UCSD-AML1 (cell line): ENCODE data around the gene GPA33.

Experiments used
- DNase-seq: peaks from one replicate; lab custom pipeline; 2025; ENCODE audit not compliant: unreplicated experiment; lab: John Stamatoyannopoulos, UW

Gene GPA33

DNA sequence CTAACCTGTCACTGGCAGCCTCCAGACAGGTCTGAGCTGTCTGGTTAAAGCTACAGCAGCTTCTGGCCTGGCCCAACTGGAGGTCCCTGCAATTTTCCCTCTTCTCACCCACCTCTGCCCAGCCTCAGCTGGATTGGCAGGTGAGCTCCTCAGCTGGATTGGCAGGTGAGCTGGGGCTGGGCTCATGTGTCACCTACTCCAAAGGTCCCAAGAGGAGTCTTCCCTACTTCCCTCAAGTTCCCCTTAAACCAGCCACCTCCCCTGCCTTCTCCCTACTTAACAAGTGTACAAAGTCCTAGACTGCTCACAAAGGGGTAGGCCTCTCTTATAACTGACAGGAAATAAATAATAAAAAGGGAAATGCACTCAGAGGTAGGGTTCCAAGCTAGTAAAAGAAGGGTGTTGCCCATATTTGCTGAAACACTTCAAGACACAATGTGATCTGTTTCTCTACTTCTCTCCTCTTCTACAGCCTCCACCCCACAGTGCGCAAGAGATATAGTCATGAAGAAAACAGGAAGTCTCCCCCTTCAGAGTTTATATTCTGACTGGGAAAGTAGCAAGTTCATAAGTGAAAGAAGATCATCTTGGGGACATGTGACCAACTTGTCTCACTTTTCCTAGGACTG lies at the start of gene GPA33:
TSS of gene GPA33 (minus strand) at position 64 of the 629 bp plus-strand sequence. CDS start 90 bp downstream, outside the sequence.
- DNase-seq: peak; percentile 24

DNA sequence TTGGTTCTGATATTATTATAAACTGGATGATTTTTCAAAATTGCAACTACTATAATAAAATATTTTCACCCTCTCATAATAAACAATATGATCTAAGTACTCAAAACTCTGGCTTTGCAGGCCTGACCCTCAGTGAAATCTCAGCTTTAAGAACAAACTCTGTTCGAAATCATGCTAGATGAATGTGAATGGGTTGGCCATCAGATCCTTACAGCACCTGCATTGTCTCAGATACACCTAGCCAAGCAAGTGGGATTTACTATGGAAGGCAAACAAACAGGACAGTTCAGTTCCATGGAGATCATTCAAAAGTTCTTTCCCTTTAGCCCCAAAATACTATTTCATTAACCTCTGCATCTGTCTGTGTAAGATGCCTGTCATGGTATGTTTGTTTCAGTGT lies 48.5 kb upstream of the GPA33 start:
- DNase-seq: no peak

GRCh38 chr1:167137793-167138510 lies 47.8 kb upstream of the GPA33 start:
- DNase-seq: no peak

- DNase-seq: no peak
Observed at GRCh38 chr1:167137332-167137781, 47.2 kb upstream of the GPA33 start.

DNA sequence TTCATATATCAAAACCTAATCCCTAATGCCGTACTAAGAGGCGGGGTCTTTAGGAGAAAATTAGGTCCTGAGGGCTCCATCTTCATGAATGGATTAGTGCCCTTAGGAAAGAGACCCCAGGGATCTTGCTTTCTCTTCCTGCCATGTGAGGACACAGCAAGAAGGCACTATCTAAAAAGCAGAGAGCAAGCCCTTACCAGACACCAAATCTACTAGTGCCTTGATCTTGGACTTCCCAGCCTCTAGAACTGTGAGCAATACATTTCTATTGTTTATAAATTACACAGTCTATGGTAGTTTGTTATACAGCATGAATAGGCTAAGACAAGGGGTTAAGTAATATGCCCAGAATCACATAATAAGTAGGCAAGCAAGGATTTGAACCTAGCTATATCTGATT lies 46.6 kb upstream of the GPA33 start:
- no peak for DNase-seq

- DNase-seq: no peak
Observed at GRCh38 chr1:167136191-167136614, 46.0 kb upstream of the GPA33 start.

DNA sequence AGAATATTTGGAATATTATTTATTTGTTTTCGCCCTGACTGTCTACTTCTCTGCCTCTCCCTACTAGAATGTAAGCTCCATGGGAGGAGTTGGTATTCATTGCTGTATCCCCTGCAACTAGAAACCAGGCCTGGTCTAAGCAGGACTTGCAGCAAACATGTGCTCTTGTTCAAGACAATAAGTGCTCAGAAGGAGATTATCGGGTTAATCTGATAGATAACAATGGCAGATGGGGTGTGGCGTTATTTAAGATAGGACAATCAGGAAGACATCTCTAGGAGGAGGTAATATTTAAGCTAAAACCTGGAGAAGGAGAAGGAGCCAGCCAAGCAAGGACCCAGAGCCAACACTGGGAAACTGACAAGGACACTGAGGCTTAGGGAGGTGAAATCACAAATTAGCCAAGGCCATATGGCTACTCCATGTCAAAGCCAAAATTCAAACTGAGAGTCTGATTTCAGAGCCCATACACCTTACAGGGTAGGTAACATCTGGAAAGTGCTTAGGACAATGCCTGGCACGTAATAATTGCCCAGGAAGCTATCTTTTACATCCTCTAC lies 45.2 kb upstream of the GPA33 start:
- DNase-seq: no peak

- DNase-seq: no peak
Observed at GRCh38 chr1:167132301-167133010, 42.3 kb upstream of the GPA33 start.

- DNase-seq: peak; percentile 22
Observed at GRCh38 chr1:167130829-167131510, 40.8 kb upstream of the GPA33 start.

DNA sequence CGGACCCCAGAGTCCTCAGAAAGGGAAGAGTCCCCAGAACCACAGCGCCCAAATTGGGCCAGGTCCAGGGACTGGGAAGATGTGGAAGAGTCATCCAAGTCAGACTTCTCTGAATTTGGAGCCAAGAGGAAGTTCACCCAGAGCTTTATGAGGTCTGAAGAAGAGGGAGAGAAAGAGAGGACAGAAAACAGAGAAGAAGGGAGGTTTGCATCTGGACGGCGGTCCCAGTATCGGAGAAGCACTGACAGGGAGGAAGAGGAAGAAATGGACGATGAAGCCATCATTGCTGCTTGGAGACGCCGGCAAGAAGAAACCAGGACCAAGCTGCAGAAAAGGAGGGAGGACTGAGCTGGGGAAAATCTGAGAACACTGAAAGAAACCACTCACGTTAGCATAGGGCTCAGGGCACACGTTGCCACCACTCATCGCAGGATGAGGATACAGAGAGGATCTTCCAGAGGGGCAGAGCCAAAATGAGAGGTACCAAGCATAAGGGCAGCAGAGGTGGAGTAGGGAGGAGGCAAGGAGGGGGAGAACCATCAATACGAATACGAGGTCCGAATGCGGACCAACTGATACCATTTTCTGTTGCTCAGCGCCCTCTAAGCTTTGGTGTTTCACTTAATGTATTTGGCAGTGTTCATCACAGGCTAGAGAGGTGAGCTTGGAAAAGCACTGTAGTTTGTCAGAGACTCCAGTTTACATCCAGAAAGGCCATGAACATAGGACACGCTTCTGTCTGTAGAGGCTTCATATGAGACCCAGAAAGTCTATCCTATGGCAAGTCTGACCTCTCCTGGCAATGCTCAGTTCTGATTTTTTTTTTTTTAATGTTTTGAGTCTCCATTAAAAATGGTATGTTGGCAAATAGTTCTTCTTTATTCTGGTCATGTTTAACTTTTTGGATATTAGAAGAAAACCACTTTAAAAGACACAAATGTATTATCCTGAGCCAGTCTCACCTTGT lies 38.4 kb upstream of the GPA33 start:
- no peak for DNase-seq

DNA sequence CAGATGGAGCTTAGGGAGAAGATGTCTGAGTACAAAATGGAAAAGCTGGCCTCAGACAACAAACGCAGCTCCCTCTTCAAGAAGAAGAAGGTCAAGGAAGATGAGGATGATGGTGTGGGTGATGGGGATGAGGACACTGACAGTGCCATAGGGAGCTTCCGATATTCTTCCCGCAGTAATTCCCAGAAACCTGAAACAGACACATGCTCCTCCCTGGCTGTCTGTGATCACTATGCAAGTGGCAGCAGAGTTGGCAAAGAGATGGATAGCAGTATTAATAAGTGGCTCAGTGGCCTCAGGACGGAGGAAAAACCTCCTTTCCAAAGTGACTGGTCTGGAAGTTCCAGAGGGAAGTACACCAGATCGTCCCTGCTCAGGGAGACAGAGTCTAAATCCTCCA lies 37.5 kb upstream of the GPA33 start:
- no peak for DNase-seq

- DNase-seq: no peak
Observed at GRCh38 chr1:167127236-167127635, 37.1 kb upstream of the GPA33 start.

DNA sequence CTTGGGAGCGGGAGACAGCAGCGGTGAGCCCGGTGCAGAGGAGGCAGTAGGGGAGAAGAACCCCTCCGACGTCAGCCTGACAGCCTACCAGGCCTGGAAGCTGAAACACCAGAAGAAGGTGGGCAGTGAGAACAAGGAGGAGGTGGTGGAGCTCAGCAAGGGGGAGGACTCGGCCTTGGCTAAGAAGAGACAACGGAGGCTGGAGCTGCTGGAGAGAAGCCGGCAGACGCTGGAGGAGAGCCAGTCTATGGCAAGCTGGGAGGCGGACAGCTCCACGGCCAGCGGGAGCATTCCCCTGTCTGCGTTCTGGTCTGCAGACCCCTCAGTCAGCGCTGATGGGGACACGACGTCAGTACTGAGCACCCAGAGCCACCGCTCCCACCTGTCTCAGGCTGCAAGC lies 36.6 kb upstream of the GPA33 start:
- DNase-seq: no peak

DNA sequence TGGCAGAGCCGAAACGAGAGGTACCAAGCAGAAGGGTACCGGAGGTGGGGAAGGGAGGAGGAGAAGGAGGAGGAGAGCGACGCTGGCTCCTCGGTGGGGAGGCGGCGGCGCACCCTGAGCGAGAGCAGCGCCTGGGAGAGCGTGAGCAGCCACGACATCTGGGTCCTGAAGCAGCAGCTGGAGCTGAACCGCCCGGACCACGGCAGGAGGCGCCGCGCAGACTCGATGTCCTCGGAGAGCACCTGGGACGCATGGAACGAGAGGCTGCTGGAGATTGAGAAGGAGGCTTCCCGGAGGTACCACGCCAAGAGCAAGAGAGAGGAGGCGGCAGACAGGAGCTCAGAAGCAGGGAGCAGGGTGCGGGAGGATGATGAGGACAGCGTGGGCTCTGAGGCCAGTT lies 36.1 kb upstream of the GPA33 start:
- DNase-seq: no peak

- DNase-seq: no peak
Observed at GRCh38 chr1:167122568-167122967, 32.4 kb upstream of the GPA33 start.

DNA sequence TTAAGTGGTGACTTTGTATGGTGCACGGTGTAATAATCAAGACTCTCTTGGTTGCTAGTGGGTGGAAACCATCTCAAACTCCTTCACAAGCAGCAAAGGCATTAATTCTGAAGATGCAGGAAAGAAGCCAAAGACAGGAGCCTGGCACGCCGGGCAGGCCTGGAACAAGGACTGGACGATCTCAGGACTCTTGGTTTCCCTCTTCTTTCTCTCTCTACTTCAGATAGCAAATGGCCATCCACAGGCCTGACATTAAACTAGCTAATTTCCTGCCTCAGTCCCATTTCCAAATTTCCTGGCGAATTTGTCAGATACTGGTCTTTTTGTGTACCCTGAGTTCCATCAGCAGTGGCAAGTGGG lies 31.9 kb upstream of the GPA33 start:
- DNase-seq: no peak

DNA sequence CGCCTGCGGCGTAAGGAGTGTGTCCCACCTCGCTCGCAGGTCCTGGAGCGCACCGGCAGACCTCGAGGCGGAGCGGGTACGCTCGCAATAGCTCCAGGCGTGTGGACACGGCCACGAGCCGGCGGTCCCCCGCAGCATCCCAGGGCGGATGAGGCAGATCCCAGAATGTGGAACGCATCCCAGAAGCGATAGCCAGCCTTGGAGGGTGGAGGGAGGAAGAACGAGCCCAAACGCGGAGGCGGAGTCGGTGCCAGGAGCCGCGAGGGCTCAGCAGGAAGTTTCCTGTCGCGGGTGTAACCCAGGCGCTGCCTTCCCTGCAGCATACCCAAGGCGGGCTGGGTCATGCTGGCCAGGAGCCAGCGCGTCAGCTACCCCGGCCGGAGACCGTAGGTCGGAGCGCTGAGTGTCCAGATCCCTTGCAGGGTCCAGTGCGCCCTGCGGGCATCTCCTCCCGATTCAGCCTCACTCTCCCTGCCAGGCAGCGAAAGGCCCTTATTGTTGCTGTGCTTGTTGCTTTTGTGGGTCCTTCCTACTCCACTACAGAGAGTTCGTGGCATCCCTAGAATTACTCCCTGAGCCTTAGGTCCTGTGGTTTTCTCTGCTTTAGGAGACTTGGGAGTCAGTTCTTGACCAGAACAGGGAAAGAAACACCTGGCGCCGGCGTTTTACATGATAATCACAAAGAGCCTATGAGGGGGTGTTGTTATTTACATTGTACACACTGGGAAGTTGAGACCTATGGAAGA lies 31.4 kb upstream of the GPA33 start:
- DNase-seq: no peak

GRCh38 chr1:167120899-167121298 lies 30.7 kb upstream of the GPA33 start:
- DNase-seq: no peak

DNA sequence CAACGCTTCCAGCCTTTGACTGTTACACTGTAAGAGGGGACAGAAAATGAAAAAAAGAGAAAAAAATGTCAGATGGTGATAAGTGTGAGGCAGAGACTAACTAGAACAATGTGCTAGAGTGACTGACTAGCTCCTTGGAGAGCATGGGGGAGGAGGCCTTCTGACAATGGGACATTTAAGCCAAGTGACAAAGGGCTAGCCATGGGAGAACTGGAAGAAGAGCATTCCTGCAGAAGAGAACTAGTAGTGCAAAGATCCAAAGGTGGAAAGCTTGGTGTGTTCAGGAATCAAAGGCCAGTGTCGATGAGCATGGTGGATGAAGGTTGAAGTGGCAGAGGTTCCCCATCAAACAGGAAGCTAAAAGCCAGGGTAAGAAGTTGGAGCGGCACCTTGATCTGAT lies 29.5 kb upstream of the GPA33 start:
- no peak for DNase-seq
